ENCODE data around the gene POMT2.

- TF ChIP-seq POLR2AphosphoS5 (IDR thresholded peaks at IDR 0.05; ENCODE audit: insufficient read depth, low read depth, low read length) (no peak), FOS (IDR thresholded peaks at IDR 0.05; ENCODE audit: borderline replicate concordance, insufficient read depth, low read length) (no peak), CTCF (IDR thresholded peaks at IDR 0.05; ENCODE audit: extremely low read depth in 1 of 2, insufficient read depth in 1 of 2, low read depth in 1 of 2, low read length in 2 of 2) (no peak), POLR2A (IDR thresholded peaks at IDR 0.05; ENCODE audit: low read depth, low read length) (no peak)
Measured at GRCh38 chr14:77278461-77279230, 42.0 kb downstream of the POMT2 start.
